Stimulated activated CD4-positive, alpha-beta T cell treated with anti-CD3 and anti-CD28 coated beads, Interleukin-12 subunit alpha, Interleukin-12 subunit beta, amount 100 ng/mL, for 4 hours (primary cell): Measurements from ENCODE around the gene MYO9A.
"Not testable (repeated sequence)": the region's sequence is repeated elsewhere in the genome, so short reads cannot be mapped to it uniquely, and the experiment has no call there.

Source experiments
- DNase-seq: peaks from one replicate; pipeline ENCODE4 v3.0.0-alpha.2; 2020

Gene MYO9A

GRCh38 chr15:72086920-72087648 is 30.9 kb downstream of the MYO9A start:
- DNase-seq, result no peak

GRCh38 chr15:72086010-72086697 is 31.8 kb downstream of the MYO9A start:
- DNase-seq, result no peak

GRCh38 chr15:72082176-72082575 is 35.8 kb downstream of the MYO9A start:
- no peak for DNase-seq

- no peak for DNase-seq
These were observed 39.1 kb downstream of the MYO9A start for GRCh38 chr15:72078887-72079286.

GRCh38 chr15:72077950-72078349 is 40.0 kb downstream of the MYO9A start:
- DNase-seq, result no peak

- DNase-seq, result no peak
These were observed 43.5 kb downstream of the MYO9A start for GRCh38 chr15:72074335-72075060.

- not testable (repeated sequence) for DNase-seq
These were observed 46.5 kb downstream of the MYO9A start for GRCh38 chr15:72071448-72071825.

- no peak for DNase-seq
These were observed 47.0 kb downstream of the MYO9A start for GRCh38 chr15:72070817-72071447.

- DNase-seq, result no peak
These were observed 49.1 kb downstream of the MYO9A start for GRCh38 chr15:72068856-72069255.

- DNase-seq, result no peak
These were observed 52.1 kb downstream of the MYO9A start for GRCh38 chr15:72065801-72066200.

GRCh38 chr15:72063186-72063585 is 54.8 kb downstream of the MYO9A start:
- no peak for DNase-seq

GRCh38 chr15:72062319-72062718 is 55.6 kb downstream of the MYO9A start:
- DNase-seq, result no peak

GRCh38 chr15:72060687-72061250 is 57.2 kb downstream of the MYO9A start:
- no peak for DNase-seq

GRCh38 chr15:72058585-72058984 is 59.4 kb downstream of the MYO9A start:
- no peak for DNase-seq

- DNase-seq, result no peak
These were observed 60.3 kb downstream of the MYO9A start for GRCh38 chr15:72057548-72058091.

GRCh38 chr15:72056217-72056616 is 61.7 kb downstream of the MYO9A start:
- DNase-seq, result not testable (repeated sequence)

- not testable (repeated sequence) for DNase-seq
These were observed 64.7 kb downstream of the MYO9A start for GRCh38 chr15:72053297-72053696.

- no peak for DNase-seq
These were observed 67.2 kb downstream of the MYO9A start for GRCh38 chr15:72050700-72051099.

GRCh38 chr15:72047020-72047419 is 70.9 kb downstream of the MYO9A start:
- DNase-seq, result no peak

- DNase-seq, result no peak
These were observed 73.0 kb downstream of the MYO9A start for GRCh38 chr15:72044956-72045355.

- DNase-seq, result no peak
These were observed 75.1 kb downstream of the MYO9A start for GRCh38 chr15:72042865-72043264.

GRCh38 chr15:72042054-72042453 is 75.9 kb downstream of the MYO9A start:
- DNase-seq, result no peak

GRCh38 chr15:72037321-72037720 is 80.6 kb downstream of the MYO9A start:
- DNase-seq, result no peak
